BE2C (cell line): Measurements from ENCODE around the gene SNAP25.

ENCODE experiments used
- DNase-seq: peaks from one replicate; pipeline ENCODE4 v3.0.0-alpha.2; 2020
- H3K27me3 ChIP-seq: fragments of 250-450 bp; sonication (Bioruptor Pico); 2 replicates; pipeline ENCODE4 v1.5.1; 2020; ENCODE audit warnings: mild to moderate bottlenecking
- H3K36me3 ChIP-seq: fragments of 250-450 bp; sonication (Bioruptor Pico); 2 replicates; pipeline ENCODE4 v1.5.1; 2020; ENCODE audit warnings: mild to moderate bottlenecking
- H3K4me1 ChIP-seq: fragments of 250-450 bp; sonication (Bioruptor Pico); 2 replicates; pipeline ENCODE4 v1.5.1; 2020
- H3K4me3 ChIP-seq: 2 replicates; pipeline ENCODE4 v1.5.1; 2011; ENCODE audit warnings: low read depth, low read length
- H3K9me3 ChIP-seq: fragments of 250-450 bp; sonication (Bioruptor Pico); 2 replicates; pipeline ENCODE4 v1.5.1; 2020
- TF ChIP-seq, protein P1 (sequence below): IDR thresholded peaks from 2 replicates; pipeline ENCODE4 v1.5.1; 2012; ENCODE audit warnings: mild to moderate bottlenecking, low read depth, low read length

Gene SNAP25

DNA sequence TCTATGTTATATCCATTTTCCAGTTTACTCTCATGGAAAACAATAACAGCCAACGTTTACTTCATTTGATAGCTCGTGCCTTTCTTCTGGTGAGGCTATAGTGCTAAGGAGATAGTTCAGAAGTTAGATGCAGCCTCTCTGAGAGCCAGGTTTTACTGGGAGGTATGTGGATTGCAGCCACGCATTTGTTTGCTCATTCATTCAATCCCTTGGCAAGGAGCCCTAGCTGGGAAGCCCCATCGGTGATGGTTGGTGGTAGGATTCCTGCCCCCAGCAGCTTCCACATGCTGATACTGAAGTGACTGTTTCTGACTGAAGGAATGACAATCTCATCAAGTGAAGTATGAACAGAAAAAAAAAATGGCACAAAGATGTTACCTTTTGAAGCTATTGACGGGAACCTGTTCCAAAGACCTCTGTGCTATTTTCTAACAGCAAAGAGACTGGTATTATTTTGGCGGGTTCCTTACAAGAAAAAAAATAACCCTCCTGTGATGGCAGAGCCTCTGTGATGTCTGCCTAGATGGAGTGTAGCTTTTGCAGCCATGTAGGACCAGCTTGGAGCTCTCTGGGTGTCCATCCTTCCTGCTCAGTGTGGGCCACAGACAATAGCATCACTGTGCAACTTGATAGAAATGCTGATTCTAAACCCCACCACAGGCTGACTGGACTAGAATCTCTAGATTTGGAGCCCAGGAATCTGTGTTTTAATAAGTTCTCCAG lies 30.6 kb downstream of the SNAP25 start:
- no peak for DNase-seq
- Histone ChIP-seq H3K27me3 (no peaks in the 10 kb centered on the region), H3K36me3 (peaks cover 17% of the 10 kb centered on the region), H3K4me3 (no peak overlapping the region), H3K9me3 (no peaks in the 10 kb centered on the region), H3K4me1 (no peaks in the 10 kb centered on the region)
- TF ChIP-seq, protein P1, sequence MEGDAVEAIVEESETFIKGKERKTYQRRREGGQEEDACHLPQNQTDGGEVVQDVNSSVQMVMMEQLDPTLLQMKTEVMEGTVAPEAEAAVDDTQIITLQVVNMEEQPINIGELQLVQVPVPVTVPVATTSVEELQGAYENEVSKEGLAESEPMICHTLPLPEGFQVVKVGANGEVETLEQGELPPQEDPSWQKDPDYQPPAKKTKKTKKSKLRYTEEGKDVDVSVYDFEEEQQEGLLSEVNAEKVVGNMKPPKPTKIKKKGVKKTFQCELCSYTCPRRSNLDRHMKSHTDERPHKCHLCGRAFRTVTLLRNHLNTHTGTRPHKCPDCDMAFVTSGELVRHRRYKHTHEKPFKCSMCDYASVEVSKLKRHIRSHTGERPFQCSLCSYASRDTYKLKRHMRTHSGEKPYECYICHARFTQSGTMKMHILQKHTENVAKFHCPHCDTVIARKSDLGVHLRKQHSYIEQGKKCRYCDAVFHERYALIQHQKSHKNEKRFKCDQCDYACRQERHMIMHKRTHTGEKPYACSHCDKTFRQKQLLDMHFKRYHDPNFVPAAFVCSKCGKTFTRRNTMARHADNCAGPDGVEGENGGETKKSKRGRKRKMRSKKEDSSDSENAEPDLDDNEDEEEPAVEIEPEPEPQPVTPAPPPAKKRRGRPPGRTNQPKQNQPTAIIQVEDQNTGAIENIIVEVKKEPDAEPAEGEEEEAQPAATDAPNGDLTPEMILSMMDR: no peak

DNA sequence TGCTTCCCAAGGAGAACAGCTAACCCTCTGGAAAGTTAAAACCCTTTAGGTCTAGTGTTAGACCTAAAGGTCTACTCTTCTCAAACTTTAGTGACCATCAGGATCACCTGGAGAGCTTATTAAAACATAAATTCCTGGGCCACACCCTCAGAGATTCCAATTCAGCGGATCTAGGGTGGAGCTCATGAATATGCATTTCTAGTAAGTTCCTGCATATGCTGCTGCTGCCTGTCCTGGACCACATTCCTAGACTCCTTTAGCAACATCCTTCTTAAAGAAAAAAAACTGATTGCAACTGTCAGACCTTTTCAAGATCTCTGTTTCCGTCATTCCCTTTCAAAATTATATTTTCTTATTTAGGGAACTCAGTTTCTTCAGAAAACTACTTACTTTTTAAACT lies 31.2 kb downstream of the SNAP25 start:
- H3K4me3 ChIP-seq: no peak overlapping the region
- H3K36me3 ChIP-seq: peaks cover 16% of the 10 kb centered on the region
- TF ChIP-seq, protein P1: no peak
- DNase-seq: no peak
- H3K27me3 ChIP-seq: no peaks in the 10 kb centered on the region
- H3K4me1 ChIP-seq: no peaks in the 10 kb centered on the region
- H3K9me3 ChIP-seq: no peaks in the 10 kb centered on the region

DNA sequence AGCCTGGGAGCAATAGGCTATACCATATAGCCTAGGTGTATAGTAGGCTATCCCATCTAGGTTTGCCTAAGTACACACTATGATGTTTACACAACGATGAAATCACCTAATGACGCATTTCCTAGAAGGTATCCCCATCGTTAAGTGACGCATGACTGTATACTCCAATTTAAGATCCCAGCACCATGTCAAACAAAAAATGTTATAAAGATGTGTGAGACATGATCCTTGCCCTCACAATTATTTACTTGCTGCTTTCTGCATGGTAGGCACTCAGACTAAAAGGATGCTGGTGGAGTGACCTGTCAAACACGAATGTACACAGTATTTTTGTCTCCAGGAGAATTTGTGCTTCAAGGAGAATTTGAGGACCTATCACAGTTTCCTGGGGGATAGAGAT lies 32.3 kb downstream of the SNAP25 start:
- H3K4me3 ChIP-seq: no peak overlapping the region
- H3K36me3 ChIP-seq: peaks cover 13% of the 10 kb centered on the region
- no peaks in the 10 kb centered on the region for H3K4me1 ChIP-seq
- no peaks in the 10 kb centered on the region for H3K9me3 ChIP-seq
- DNase-seq: no peak
- TF ChIP-seq, protein P1: no peak
- H3K27me3 ChIP-seq: no peaks in the 10 kb centered on the region

DNA sequence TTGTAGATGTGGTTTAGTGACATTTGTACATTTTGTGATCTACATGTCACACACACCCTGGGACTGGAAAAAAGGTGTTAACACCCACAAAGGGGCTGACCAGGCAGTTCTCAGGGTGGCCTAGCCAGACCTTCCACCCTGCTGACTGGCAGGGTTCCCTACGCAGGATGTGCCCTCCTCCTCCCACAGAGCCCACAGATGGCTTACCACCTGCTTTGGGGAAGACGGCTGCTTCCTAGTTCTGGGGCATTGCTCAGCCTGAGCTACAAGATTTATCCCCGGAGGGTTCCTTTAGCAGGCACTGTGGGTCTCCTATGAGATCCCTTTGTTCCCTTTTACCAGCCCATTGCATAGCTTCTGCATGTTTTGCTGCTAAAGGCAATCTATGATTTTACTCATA lies 35.1 kb downstream of the SNAP25 start:
- Histone ChIP-seq H3K36me3 (no peaks in the 10 kb centered on the region; the same call in 1 of the 2 replicates), H3K27me3 (no peaks in the 10 kb centered on the region), H3K9me3 (no peaks in the 10 kb centered on the region), H3K4me3 (no peak overlapping the region), H3K4me1 (no peaks in the 10 kb centered on the region)
- TF ChIP-seq, protein P1: no peak
- no peak for DNase-seq

DNA sequence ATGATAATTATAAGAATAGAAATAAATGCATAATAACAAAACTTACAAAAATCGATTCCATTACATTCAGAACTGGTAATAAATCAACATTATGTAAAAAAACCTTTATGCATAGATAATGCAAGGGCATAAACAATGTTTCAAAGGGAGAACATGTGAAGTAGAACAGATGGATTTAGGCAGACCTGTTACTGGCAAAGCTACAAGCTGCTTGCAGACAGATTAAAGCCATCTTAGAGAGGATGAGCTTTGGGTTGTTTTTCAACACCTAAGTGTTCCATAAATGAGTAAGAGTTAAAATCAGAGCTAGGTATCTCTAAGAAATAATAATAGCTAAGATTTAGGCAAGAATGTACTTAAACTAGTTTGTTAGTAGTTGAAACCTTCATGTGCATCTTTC lies 37.2 kb downstream of the SNAP25 start:
- no peak for DNase-seq
- Histone ChIP-seq H3K4me3 (no peak overlapping the region), H3K27me3 (no peaks in the 10 kb centered on the region), H3K4me1 (no peaks in the 10 kb centered on the region), H3K36me3 (no peaks in the 10 kb centered on the region; the same call in 1 of the 2 replicates), H3K9me3 (no peaks in the 10 kb centered on the region)
- TF ChIP-seq, protein P1: no peak

DNA sequence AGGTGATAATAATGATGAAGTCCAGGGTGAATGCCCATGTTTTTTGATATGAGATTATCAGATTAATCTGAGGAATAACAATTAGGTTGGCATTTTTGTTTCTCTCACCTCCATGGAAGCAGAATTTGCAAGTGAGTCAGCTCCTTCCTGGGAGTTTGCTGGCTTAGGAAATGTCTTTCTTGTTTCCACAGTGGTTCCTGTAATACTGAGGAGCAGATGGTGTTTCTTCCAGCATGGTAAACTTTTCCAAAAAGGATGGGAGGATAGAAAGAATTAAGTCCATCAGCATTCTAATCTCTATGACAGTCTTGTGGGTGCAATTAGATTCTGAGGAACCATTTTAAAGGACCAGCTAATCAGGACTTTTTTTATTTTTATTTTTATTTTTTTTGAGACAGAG lies 40.5 kb downstream of the SNAP25 start:
- H3K27me3 ChIP-seq: no peaks in the 10 kb centered on the region
- H3K4me1 ChIP-seq: no peaks in the 10 kb centered on the region
- no peak for DNase-seq
- H3K9me3 ChIP-seq: no peaks in the 10 kb centered on the region
- TF ChIP-seq, protein P1: no peak
- no peak overlapping the region for H3K4me3 ChIP-seq
- H3K36me3 ChIP-seq: no peaks in the 10 kb centered on the region; the same call in 1 of the 2 replicates
